K562 (cell line): ENCODE results near the gene NKIRAS2. TPM values are rescaled to one million over a fixed set of nuclear protein-coding genes. Genes with fewer than 3 reads are reported as not detected.

Experiments
- ATAC-seq: fragments of 200-7000 bp; cut with Tn5 transposase; 3 replicates; pipeline ENCODE4 v1.9.1; 2020; ENCODE audit warnings: moderate library complexity
- BruUV-seq: library from RNA; stranded (reverse); fragments of 400-500 nt; replicated peaks from 2 replicates; lab custom pipeline; 2021; lab: Mats Ljungman, UMichigan
- CTCF ChIA-PET: fragments of 300-600 bp; formaldehyde crosslinking; extraction: SDS; loops from one replicate; lab custom pipeline; 2021; ENCODE audit warnings: low intra/inter-chr PET ratio; lab: Yijun Ruan, JAX
- POLR2A ChIA-PET: fragments of 300-600, 350-650 bp; sonication (Branson Sonifier 250); formaldehyde crosslinking; extraction: SDS; loops from one replicate; lab custom pipeline; 2021; ENCODE audit warnings: antibody characterized with exemption, inconsistent platforms; lab: Yijun Ruan, JAX
- DNase-seq, 4 experiments: peaks; one replicate each; pipeline versions ENCODE4 v3.0.0 to v3.0.0-alpha.2; 2011 to 2018; ENCODE audit warnings: low spot score in 3 of 4, mixed read lengths in 3 of 4; ENCODE audit errors: extremely low read depth in 1 of 4
- FAIRE-seq: peaks from 2 replicates; lab custom pipeline; 2011; peaks lifted over from hg19 to GRCh38; lab: Jason Lieb, UNC
- H2AFZ ChIP-seq: 2 replicates; pipeline ENCODE4 v1.6.0; 2011; ENCODE audit warnings: low read depth, low read length, control low read depth, inconsistent platforms
- H3K27ac ChIP-seq: fragments of 200-600 bp; 3 replicates; pipeline ENCODE4 v1.8.0; 2011; ENCODE audit warnings: low read depth, mild to moderate bottlenecking, control low read depth, inconsistent platforms, low read length, moderate library complexity, mixed read lengths; ENCODE audit errors: extremely low read depth
- H3K27me3 ChIP-seq, 2 experiments: fragments of 300-600 bp in 1 of 2; 2 replicates in 1 of 2; 3 replicates in 1 of 2; pipeline versions ENCODE4 v1.6.0 to v1.8.0; 2011; ENCODE audit warnings: inconsistent platforms in 2 of 2, low read length in 2 of 2, mild to moderate bottlenecking in 1 of 2, mixed read lengths in 1 of 2, moderate library complexity in 1 of 2; ENCODE audit not compliant: control insufficient read depth in 2 of 2, insufficient read depth in 2 of 2
- H3K36me3 ChIP-seq: fragments of 300-600 bp; 3 replicates; pipeline ENCODE4 v1.8.0; 2011; ENCODE audit warnings: mild to moderate bottlenecking, low read length, inconsistent platforms; ENCODE audit not compliant: control insufficient read depth, insufficient read depth
- H3K4me1 ChIP-seq, 2 experiments: fragments of 200-600 bp in 1 of 2; replicated peaks in 1 of 2; 2 replicates in 1 of 2; 3 replicates in 1 of 2; pipeline versions ENCODE4 v1.5.1 to v1.8.0; 2011; ENCODE audit warnings: inconsistent platforms in 2 of 2, low read length in 2 of 2, mild to moderate bottlenecking in 1 of 2, mixed read lengths in 1 of 2, moderate library complexity in 1 of 2; ENCODE audit not compliant: control insufficient read depth in 2 of 2, insufficient read depth in 2 of 2
- H3K4me2 ChIP-seq: 2 replicates; pipeline ENCODE4 v1.6.1; 2011; ENCODE audit warnings: low read length, control low read depth, inconsistent platforms, mixed read lengths; ENCODE audit not compliant: insufficient read depth
- H3K4me3 ChIP-seq: fragments of 200-600 bp; sonication (generic), shearing (Covaris generic); 2 replicates; pipeline ENCODE4 v1.5.1; 2016; ENCODE audit warnings: control low read depth, inconsistent platforms
- H3K79me2 ChIP-seq: fragments of 200-600 bp; 3 replicates; pipeline ENCODE4 v1.8.0; 2011; ENCODE audit warnings: low read length, inconsistent platforms; ENCODE audit not compliant: control insufficient read depth, insufficient read depth
- H3K9ac ChIP-seq, 2 experiments: 2 replicates each; pipeline versions ENCODE4 v1.6.0 to v1.6.1; 2011; ENCODE audit warnings: low read depth in 2 of 2, low read length in 2 of 2, control low read depth in 1 of 2, inconsistent platforms in 1 of 2, mild to moderate bottlenecking in 1 of 2, mixed read lengths in 1 of 2; ENCODE audit not compliant: insufficient read depth in 1 of 2
- H3K9me1 ChIP-seq: one replicate; pipeline ENCODE4 v1.6.0; 2011; ENCODE audit warnings: inconsistent platforms, mild to moderate bottlenecking, low read length, moderate library complexity; ENCODE audit not compliant: control insufficient read depth, insufficient read depth
- H3K9me3 ChIP-seq: replicated peaks from 2 replicates; pipeline ENCODE4 v1.5.1; 2011; ENCODE audit warnings: low read depth, low read length, inconsistent platforms; ENCODE audit not compliant: control insufficient read depth, insufficient read depth
- H4K20me1 ChIP-seq: replicated peaks from 2 replicates; pipeline ENCODE4 v1.6.1; 2011; ENCODE audit warnings: low read length, inconsistent platforms, mixed read lengths; ENCODE audit not compliant: control insufficient read depth, insufficient read depth
- ATF2 ChIP-seq: sonication (generic); formaldehyde crosslinking; IDR thresholded peaks from 2 replicates; pipeline ENCODE4 v1.8.1; 2022; ENCODE audit warnings: missing genetic modification reagents
- GATA2 ChIP-seq: sonication (generic); formaldehyde crosslinking; IDR thresholded peaks from 2 replicates; pipeline ENCODE4 v1.4.0; 2020; ENCODE audit warnings: mild to moderate bottlenecking, missing genetic modification reagents
- HDGF ChIP-seq: fragments of 450-650 bp; IDR thresholded peaks from 2 replicates; pipeline ENCODE4 v1.6.1; 2016
- HEY1 ChIP-seq: fragments of 250-450 bp; sonication (Bioruptor Pico); IDR thresholded peaks from 2 replicates; pipeline ENCODE4 v1.5.0; 2020; ENCODE audit warnings: mild to moderate bottlenecking, moderate library complexity, borderline replicate concordance
- HNRNPUL1 ChIP-seq: fragments of 200-400 bp; formaldehyde crosslinking; IDR thresholded peaks from 2 replicates; pipeline ENCODE4 v1.6.1; 2017; ENCODE audit warnings: low read length
- KAT7 ChIP-seq: sonication (generic); formaldehyde crosslinking; IDR thresholded peaks from 2 replicates; pipeline ENCODE4 v1.8.0; 2022; ENCODE audit warnings: missing genetic modification reagents, mild to moderate bottlenecking, borderline replicate concordance
- MCM3 ChIP-seq: fragments of 450-650 bp; IDR thresholded peaks from 2 replicates; pipeline ENCODE4 v1.6.1; 2016
- NR0B1 ChIP-seq: fragments of 450-650 bp; IDR thresholded peaks from one replicate; pipeline ENCODE4 v1.6.1; 2018; ENCODE audit warnings: mild to moderate bottlenecking, moderate library complexity; ENCODE audit not compliant: partially characterized antibody
- RB1 ChIP-seq: fragments of 450-650 bp; IDR thresholded peaks from 2 replicates; pipeline ENCODE4 v1.6.1; 2017; ENCODE audit warnings: low read depth, mild to moderate bottlenecking
- RBM25 ChIP-seq: fragments of 200-400 bp; formaldehyde crosslinking; IDR thresholded peaks from 2 replicates; pipeline ENCODE4 v1.6.1; 2018; ENCODE audit warnings: low read length, low read depth, moderate library complexity; ENCODE audit not compliant: severe bottlenecking
- SNIP1 ChIP-seq: fragments of 450-650 bp; IDR thresholded peaks from 2 replicates; pipeline ENCODE4 v1.7.1; 2017; ENCODE audit warnings: low read depth, mild to moderate bottlenecking
- SREBF1 ChIP-seq: fragments of 150-350 bp; IDR thresholded peaks from 2 replicates; pipeline ENCODE4 v1.6.1; 2014; ENCODE audit warnings: antibody characterized with exemption, low read depth, low read length, borderline replicate concordance
- STAT5B ChIP-seq: fragments of 250-450 bp; sonication (Bioruptor Pico); IDR thresholded peaks from 2 replicates; pipeline ENCODE4 v1.8.0; 2021; ENCODE audit warnings: mild to moderate bottlenecking, inconsistent platforms
- TCF7L2 ChIP-seq: fragments of 150-350 bp; IDR thresholded peaks from 2 replicates; pipeline ENCODE4 v1.6.1; 2016; ENCODE audit warnings: low read depth, mild to moderate bottlenecking, low read length, moderate library complexity
- TSHZ1 ChIP-seq: fragments of 250-450 bp; sonication (Bioruptor Pico); IDR thresholded peaks from 2 replicates; pipeline ENCODE4 v1.4.0; 2020; ENCODE audit warnings: mild to moderate bottlenecking, moderate library complexity
- ZNF511 ChIP-seq: sonication (generic); formaldehyde crosslinking; IDR thresholded peaks from 2 replicates; pipeline ENCODE4 v1.8.0; 2022; ENCODE audit warnings: mild to moderate bottlenecking, missing genetic modification reagents
- WGBS: fragments of 100-300 bp; shearing (Covaris generic); methylation state at CpG from one replicate; pipeline ENCODE4 v1.1.6; 2016; ENCODE audit warnings: low coverage, mixed read lengths; ENCODE audit not compliant: insufficient coverage; ENCODE audit errors: missing lambda C conversion rate; 5-methylcytosine and 5-hydroxymethylcytosine counted together
- in situ Hi-C: fragments of 300-500 bp; cut with MboI; formaldehyde crosslinking; loops from 4 replicates; pipeline ENCODE4 v1.15.0; 2018; ENCODE audit warnings: inconsistent platforms, mixed read lengths
- intact Hi-C: fragments of 100-400 bp; cut with micrococcal nuclease; formaldehyde crosslinking; loops from 2 replicates; pipeline ENCODE4 v1.14.2; 2022
- polyA plus RNA-seq, 8 experiments: library from polyadenylated mRNA; depleted of rRNA in 4 of 8; stranded (reverse) in 5 of 8; unstranded in 3 of 8; fragments of >200 nt; fragmentation: Nextera tagmentation in 2 of 8; fragmentation: Illumina TruSeq in 1 of 8; extraction: Ambion mirVana in 2 of 8; extraction: Trizol in 1 of 8; gene quantifications; 2 replicates each; pipeline versions ENCODE4 v1.2.1 to v1.2.3, GENCODE V29; 2011 to 2014; ENCODE audit warnings: inconsistent platforms in 1 of 8, missing spikeins in 1 of 8
- total RNA-seq, 7 experiments: library from RNA; depleted of rRNA in 6 of 7; stranded (reverse); fragments of >200 nt in 6 of 7; fragmentation: Illumina TruSeq in 2 of 7; extraction: Trizol in 2 of 7; gene quantifications; 2 replicates each; pipeline versions ENCODE4 v1.2.1 to v1.2.3, GENCODE V29; 2011 to 2021; ENCODE audit warnings: low replicate concordance in 1 of 7

The NKIRAS2 gene
- total and polyA plus RNA-seq, 9 of the 15 experiments (the other 6 are each of a cell fraction or from before 2014, with no cell fraction given) = 10.1 to 65.5 (median 29.8) TPM

GRCh38 chr17:42062681-42063080 lies 42.8 kb downstream of the NKIRAS2 start (continued):
- TF ChIP-seq ATF2 (CRISPR knock-in tag) = no peak
- no peak for TF ChIP-seq MCM3
- no peak for TF ChIP-seq HEY1 (CRISPR knock-in tag)
- TF ChIP-seq HDGF = no peak
- no peak for TF ChIP-seq SREBF1
- no peak for TF ChIP-seq RBM25
- no peak for TF ChIP-seq TCF7L2
- TF ChIP-seq SNIP1 = no peak

- CTCF ChIA-PET = interaction anchor here (0.8 kb wide), 1 partner anchor 51 kb away, joined by 3 read pairs; no protein-coding TSS in a partner anchor
- BruUV-seq = no TSS peak
- 12% methylated on average over 2 of the region's 2 CpGs for WGBS
- Histone ChIP-seq H3K79me2 (no peaks in the 10 kb centered on the region), H3K36me3 (no peaks in the 10 kb centered on the region), H3K9ac (no peak overlapping the region), H3K4me1 (peaks cover 0 to 19% of the 10 kb centered on the region in 2 experiments; a peak in 3 of 5 replicates), H3K27me3 (no peaks in the 10 kb centered on the region), H4K20me1 (no peaks in the 10 kb centered on the region), H3K27ac (no peak overlapping the region), H2AFZ (no peak overlapping the region), H3K9me3 (no peaks in the 10 kb centered on the region), H3K4me2 (no peak overlapping the region), H3K9me1 (no peaks in the 10 kb centered on the region), H3K4me3 (no peak overlapping the region)
- ATAC-seq = no peak
- POLR2A ChIA-PET = interaction anchor here (0.5 to 0.6 kb wide), 4 partner anchors 17 to 1846 kb away, joined by 3 to 4 read pairs (median 3); partner anchors contain the start of genes KCNH4 and WIPF2
- in situ Hi-C loops (no loop called here), intact Hi-C loops (no loop called here)
- DNase-seq = no peak
- no peak for FAIRE-seq
- no peak for TF ChIP-seq ZNF511 (CRISPR knock-in tag)
- no peak for TF ChIP-seq NR0B1
- TF ChIP-seq HNRNPUL1 = no peak
- TF ChIP-seq RB1 = no peak
- no peak for TF ChIP-seq TSHZ1
- TF ChIP-seq KAT7 (CRISPR knock-in tag) = no peak
- TF ChIP-seq STAT5B (CRISPR knock-in tag) = no peak
- no peak for TF ChIP-seq GATA2 (CRISPR knock-in tag)
Measured at GRCh38 chr17:42065201-42065600, 45.3 kb downstream of the NKIRAS2 start.
